Esophagus squamous epithelium (tissue), 4 donors: Measurements from ENCODE around the gene EIF3F.

Source experiments
- POLR2A ChIP-seq, 4 donors: fragments of 450-650 bp; IDR thresholded peaks; one replicate each; pipeline ENCODE4 v1.6.1; 2017; ENCODE audit warnings: antibody characterized with exemption in 4 of 4, mild to moderate bottlenecking in 4 of 4, moderate library complexity in 3 of 4
- TF ChIP-seq, protein P1 (sequence below), 6 experiments: fragments of 450-650 bp in 4 of 6; fragments of 200-600 bp in 2 of 6; sonication (generic) in 2 of 6; IDR thresholded peaks; one replicate each; pipeline ENCODE4 v1.5.1; 2016 to 2019; ENCODE audit warnings: antibody characterized with exemption in 6 of 6, mild to moderate bottlenecking in 4 of 6, moderate library complexity in 4 of 6

DNA sequence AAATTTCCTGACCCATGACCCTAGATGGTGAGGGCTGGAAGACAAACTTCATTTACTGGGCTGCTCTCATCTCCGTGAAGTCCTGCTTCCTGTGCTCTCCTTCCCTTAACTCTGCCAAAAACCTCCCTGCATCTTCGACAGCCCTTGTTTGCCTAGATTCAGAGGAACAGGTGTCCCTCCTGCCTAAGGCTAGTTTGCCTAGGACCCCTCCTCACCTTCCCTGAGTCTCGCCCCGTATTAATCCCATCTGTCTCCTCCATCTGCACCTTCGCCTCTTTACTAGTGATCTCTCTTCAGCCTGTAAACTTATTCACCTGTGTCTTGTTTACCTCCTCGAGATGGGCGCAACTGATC, 33.1 kb downstream of the EIF3F start:
- no peak for TF ChIP-seq POLR2A (IDR thresholded peaks at IDR 0.05)
- TF ChIP-seq, protein P1, sequence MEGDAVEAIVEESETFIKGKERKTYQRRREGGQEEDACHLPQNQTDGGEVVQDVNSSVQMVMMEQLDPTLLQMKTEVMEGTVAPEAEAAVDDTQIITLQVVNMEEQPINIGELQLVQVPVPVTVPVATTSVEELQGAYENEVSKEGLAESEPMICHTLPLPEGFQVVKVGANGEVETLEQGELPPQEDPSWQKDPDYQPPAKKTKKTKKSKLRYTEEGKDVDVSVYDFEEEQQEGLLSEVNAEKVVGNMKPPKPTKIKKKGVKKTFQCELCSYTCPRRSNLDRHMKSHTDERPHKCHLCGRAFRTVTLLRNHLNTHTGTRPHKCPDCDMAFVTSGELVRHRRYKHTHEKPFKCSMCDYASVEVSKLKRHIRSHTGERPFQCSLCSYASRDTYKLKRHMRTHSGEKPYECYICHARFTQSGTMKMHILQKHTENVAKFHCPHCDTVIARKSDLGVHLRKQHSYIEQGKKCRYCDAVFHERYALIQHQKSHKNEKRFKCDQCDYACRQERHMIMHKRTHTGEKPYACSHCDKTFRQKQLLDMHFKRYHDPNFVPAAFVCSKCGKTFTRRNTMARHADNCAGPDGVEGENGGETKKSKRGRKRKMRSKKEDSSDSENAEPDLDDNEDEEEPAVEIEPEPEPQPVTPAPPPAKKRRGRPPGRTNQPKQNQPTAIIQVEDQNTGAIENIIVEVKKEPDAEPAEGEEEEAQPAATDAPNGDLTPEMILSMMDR (IDR thresholded peaks at IDR 0.05), result no peak
